ENCODE measurements around the gene FHL5. TPM values are rescaled to one million over a fixed set of nuclear protein-coding genes. Genes with fewer than 3 reads are reported as not detected.

The FHL5 gene
- total RNA-seq, 1 donor from 2014 or later, result not detected

DNA sequence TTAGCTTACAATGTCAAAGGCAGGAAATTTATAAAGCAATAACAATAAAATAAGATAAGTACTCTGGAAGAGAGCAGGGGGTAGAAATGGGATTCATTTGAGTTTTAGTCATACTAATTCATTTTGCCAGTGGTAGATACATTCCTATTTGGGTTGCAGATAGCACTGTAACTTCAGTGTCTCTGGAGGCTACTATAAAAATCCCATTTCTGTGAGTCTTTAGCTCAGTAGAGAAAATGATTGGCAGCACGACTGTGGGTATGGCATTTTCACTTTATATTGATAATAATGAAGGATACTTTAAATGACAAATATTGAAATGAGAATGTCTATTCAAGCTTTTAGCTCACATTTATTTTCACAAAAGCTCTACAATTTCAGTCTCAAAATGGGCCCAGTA lies 93.6 kb downstream of the FHL5 start:
- Mint-ChIP-seq H3K27me3 (ENCODE audit: unreplicated experiment) (no peaks in the 10 kb centered on the region), H3K9me3 (ENCODE audit: unreplicated experiment) (no peaks in the 10 kb centered on the region), H3K36me3 (ENCODE audit: unreplicated experiment) (no peaks in the 10 kb centered on the region), H3K4me1 (ENCODE audit: unreplicated experiment) (no peaks in the 10 kb centered on the region), H3K27ac (ENCODE audit: unreplicated experiment) (no peak overlapping the region), H3K4me3 (ENCODE audit: unreplicated experiment) (no peak overlapping the region)
- TF ChIP-seq, protein P1, sequence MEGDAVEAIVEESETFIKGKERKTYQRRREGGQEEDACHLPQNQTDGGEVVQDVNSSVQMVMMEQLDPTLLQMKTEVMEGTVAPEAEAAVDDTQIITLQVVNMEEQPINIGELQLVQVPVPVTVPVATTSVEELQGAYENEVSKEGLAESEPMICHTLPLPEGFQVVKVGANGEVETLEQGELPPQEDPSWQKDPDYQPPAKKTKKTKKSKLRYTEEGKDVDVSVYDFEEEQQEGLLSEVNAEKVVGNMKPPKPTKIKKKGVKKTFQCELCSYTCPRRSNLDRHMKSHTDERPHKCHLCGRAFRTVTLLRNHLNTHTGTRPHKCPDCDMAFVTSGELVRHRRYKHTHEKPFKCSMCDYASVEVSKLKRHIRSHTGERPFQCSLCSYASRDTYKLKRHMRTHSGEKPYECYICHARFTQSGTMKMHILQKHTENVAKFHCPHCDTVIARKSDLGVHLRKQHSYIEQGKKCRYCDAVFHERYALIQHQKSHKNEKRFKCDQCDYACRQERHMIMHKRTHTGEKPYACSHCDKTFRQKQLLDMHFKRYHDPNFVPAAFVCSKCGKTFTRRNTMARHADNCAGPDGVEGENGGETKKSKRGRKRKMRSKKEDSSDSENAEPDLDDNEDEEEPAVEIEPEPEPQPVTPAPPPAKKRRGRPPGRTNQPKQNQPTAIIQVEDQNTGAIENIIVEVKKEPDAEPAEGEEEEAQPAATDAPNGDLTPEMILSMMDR (IDR thresholded peaks at IDR 0.05), result no peak
- DNase-seq (ENCODE audit: extremely low spot score, unreplicated experiment), result no peak

DNA sequence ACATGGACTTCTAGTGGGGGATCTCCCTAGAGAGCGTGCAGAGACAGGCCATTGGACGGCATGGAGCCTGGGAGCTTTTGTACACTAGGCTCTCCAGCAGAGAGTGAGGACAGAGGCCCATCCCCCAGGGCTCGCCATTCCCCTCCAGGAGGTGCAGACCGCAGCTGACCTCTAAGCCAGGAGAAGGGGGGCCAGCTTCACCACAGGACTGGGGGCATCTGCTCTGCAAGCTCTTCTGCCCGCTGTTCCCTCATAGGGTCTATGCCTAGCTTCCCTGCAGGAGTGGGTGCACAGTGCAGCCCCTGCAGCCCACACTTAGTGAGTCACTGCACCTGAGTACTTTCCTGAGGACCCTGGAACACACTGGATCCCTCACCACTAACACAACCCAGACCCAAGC lies 94.4 kb downstream of the FHL5 start:
- Mint-ChIP-seq H3K9me3 (ENCODE audit: unreplicated experiment) (peaks cover 1% of the 10 kb centered on the region), H3K4me1 (ENCODE audit: unreplicated experiment) (no peaks in the 10 kb centered on the region), H3K4me3 (ENCODE audit: unreplicated experiment) (no peak overlapping the region), H3K27ac (ENCODE audit: unreplicated experiment) (no peak overlapping the region), H3K36me3 (ENCODE audit: unreplicated experiment) (no peaks in the 10 kb centered on the region), H3K27me3 (ENCODE audit: unreplicated experiment) (no peaks in the 10 kb centered on the region)
- TF ChIP-seq, protein P1 (IDR thresholded peaks at IDR 0.05), result no peak
- DNase-seq (ENCODE audit: extremely low spot score, unreplicated experiment), result no peak

DNA sequence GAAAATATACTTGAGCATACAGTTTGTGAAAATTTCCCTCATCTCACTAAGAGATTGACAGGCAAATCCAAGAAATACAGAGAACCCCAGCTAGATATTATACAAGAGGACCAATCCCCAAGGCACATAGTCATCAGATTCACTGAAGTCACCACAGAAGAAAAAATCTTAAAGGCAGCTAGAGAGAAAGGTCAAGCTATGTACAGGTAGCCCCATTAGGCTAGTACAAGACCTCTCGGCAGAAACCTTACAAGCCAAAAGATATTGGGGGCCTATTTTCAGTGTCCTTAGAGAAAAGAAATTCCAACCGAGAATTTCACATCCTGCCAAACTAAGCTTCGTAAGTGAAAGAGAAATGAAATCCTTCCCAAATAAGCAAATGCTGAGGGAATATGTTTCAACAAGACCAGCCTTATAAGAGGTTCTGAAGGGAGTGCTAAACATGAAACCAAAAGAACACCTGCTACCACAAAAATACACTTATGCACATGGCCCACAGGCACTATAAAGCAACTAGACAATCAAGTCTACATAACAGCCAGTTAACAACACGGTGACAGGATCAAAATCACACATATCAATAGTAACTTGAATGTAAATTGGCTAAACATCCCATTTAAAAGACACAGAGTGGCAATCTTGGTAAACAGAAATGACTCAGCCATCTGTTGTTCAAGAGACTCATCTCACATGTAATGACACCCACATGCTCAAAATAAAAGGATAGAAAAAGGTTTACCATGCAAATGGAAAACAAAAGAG lies 96.3 kb downstream of the FHL5 start:
- Mint-ChIP-seq H3K9me3 (ENCODE audit: unreplicated experiment) (peaks cover 4% of the 10 kb centered on the region), H3K27ac (ENCODE audit: unreplicated experiment) (no peak overlapping the region), H3K4me1 (ENCODE audit: unreplicated experiment) (no peaks in the 10 kb centered on the region), H3K4me3 (ENCODE audit: unreplicated experiment) (no peak overlapping the region), H3K36me3 (ENCODE audit: unreplicated experiment) (no peaks in the 10 kb centered on the region), H3K27me3 (ENCODE audit: unreplicated experiment) (no peaks in the 10 kb centered on the region)
- DNase-seq (ENCODE audit: extremely low spot score, unreplicated experiment), result no peak
- TF ChIP-seq, protein P1 (IDR thresholded peaks at IDR 0.05), result no peak

Other genes with a start within 250 kb of the FHL5 start
- 22.7 and 23.2 TPM in 2 replicates for gene UFL1, start 41.3 kb upstream of the FHL5 start, total RNA-seq

Data from osteocyte (in vitro differentiated cells).